ENCODE measurements around the gene SCGB1D4.

The SCGB1D4 gene

DNA sequence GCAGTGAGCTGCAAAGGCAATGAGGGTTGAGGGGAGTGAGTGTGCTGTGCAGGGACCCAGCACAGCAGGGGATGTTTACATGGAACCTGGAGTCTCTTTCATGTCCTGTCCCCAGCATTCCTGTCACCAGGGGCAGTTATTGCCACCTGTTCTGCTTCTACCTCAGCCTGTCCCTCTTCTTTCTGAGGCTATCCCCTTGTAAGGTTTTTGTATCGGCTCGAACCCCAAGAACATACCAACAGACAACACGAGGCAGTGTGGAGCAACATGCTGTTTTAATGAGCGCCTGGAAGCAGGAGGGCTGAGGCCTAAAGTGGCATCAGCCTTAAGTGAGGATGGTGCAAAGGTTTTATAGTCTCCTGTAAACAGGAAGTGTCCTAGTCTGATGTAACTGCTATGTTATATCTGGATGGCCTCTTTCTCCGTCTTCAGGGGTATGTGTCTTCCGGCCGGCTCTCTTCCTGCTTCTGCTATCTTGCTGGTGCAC is 25.0 kb downstream of the SCGB1D4 start:
- DNase-seq (ENCODE audit: low read depth in 2 of 2): no peak

GRCh38 chr11:62273284-62273683 is 25.6 kb downstream of the SCGB1D4 start:
- no peak for DNase-seq (ENCODE audit: low read depth in 2 of 2)

DNA sequence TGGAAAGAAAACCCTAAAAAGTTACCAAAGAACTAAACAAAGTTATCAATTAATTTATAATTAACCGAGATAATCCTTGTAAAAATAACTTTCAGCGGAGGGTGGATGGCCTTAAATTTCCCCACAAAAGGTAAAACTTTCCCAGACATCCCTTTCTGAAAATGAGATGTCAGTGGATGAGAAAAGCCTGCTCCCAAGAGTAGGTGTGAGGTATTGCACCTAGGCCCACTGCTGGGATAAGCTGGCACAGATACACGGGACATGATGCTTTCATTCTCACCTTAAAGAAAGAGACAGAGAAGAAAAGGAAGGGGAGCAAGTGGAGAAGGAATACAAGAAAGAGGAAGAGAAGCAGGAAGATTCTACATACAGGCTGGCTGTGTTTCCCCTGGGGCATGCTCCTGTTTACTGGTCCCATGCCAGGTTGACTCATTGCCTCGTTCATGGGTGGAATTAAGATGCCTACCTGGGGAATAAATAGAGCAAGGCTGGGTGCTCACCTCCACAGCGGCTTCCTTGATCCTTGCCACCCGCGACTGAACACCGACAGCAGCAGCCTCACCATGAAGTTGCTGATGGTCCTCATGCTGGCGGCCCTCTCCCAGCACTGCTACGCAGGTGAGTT is 29.1 kb downstream of the SCGB1D4 start, which contains the start of gene SCGB2A2:
TSS of gene SCGB2A2 (plus strand) at position 505 of the 625 bp plus-strand sequence. CDS start at position 564, 59 bp downstream.
- no peak for DNase-seq (ENCODE audit: low read depth in 2 of 2)

DNA sequence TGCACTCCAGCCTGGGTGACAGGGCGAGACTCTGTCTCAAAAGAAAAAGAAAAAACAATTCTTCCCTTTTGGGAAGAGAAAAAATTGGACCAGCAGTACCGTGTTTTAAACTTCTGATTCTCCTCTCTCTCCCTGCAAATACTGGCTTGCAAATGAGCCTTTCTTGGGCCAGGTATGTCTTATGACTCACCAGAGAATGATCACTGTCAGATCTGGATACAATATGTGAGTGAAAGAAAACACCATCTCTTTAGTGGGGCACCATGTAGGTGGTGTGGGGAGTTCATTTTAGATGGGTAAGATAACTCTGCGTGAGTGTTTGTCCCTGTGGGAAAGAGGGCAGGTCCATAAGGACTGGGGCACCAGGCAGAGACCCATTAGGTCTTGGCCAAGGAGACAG is 31.3 kb downstream of the SCGB1D4 start:
- DNase-seq (ENCODE audit: low read depth in 2 of 2): no peak

- no peak for DNase-seq (ENCODE audit: low read depth in 2 of 2)
Observed at GRCh38 chr11:62267050-62267449, 31.8 kb downstream of the SCGB1D4 start.

DNA sequence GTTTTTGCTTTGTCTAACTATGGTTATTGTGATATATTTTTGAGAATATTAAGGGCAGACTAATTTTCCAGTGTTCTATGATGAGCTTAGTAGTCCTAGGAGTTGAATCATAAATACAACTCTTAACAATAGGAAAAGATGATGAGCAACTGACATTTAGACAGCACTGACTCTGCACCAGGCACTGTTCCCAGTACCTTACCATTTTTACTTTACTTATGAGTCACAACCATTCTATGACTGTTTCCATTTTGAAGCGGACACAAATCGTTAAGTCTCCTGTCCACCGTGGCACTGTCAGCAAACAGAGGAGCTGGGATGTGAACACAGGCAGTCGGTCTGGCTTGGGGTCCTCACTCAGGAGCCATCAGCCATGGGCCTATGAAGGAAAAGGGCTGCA is 32.3 kb downstream of the SCGB1D4 start:
- DNase-seq (ENCODE audit: low read depth in 2 of 2): peak in 1 of 2 donors; percentile 5

GRCh38 chr11:62264004-62264403 is 34.9 kb downstream of the SCGB1D4 start:
- DNase-seq (ENCODE audit: low read depth in 2 of 2): no peak

DNA sequence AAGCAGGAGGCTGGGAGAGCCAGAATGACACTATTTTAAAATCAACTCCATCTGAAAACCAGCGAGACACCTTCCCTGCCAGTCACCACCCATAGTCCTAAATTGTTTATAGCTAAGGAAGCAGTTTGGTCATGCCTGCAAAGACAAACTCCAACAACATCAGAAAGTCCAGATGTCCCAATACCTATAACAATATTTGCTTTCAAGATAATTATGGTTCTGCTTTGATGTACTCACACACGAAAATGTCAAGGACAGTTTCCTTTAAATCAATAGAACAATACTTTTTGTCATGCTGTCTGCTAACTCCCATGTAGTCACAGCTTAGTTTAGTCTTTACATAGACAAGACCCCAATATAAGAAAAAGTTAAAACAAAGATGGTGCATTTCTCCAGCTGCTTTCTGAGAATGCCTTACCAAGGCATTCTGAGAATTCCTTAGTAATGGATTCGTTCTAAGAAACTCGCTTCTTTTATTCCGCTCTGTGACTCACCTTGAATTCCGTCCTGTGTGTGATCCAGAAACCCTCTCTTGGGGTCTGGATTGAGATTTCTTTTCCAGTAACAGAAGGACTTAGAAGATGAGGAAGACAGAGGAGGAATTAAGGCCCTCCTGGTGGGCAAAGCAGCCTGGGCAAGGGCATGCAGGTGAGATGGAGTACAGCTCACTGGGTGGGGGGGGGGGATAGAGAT is 38.5 kb downstream of the SCGB1D4 start:
- no peak for DNase-seq (ENCODE audit: low read depth in 2 of 2)

GRCh38 chr11:62256281-62256680 is 42.6 kb downstream of the SCGB1D4 start:
- no peak for DNase-seq (ENCODE audit: low read depth in 2 of 2)

DNA sequence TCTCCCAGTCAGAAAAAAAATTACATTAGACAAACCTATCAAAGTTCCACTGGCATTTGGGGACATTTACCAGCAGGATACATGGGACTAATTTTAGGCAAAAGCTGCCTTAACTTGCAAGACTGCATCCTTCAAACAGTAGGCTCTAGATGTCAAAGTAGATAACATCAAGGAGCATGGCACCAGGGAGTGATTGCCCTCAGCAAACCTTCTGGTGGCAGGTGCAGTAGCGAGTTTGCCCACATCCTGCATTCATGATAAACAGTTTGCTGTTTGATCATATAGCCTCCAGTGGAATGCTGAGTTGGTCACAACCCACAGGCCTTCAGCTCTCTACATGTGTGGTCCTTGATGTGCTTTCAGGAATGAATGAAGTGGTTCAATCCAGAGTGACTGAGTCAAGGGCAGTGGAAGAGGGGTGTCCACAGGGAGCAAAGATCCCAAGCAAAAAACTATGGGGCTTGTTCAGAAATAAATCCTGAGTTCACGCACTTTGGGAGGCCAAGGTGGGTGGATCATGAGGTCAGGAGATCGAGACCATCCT is 44.8 kb downstream of the SCGB1D4 start:
- DNase-seq (ENCODE audit: low read depth in 2 of 2): no peak

DNA sequence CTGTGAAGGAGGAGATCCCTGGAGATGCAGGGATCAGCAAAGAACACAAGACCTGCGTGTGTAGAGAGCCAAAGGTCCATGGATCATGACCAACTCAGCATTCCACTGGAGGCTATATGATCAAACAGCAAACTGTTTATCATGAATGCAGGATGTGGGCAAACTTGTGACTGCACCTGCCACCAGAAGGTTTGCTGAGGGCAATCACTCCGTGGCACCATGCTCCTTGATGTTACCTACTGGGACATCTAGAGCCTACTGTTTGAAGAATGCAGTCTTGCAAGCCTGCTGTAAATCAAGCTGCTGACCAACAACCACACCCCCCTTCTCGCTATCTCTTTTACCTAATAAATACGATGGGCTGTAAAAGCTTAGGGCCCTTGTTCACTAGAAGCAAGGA is 47.2 kb downstream of the SCGB1D4 start:
- DNase-seq (ENCODE audit: low read depth in 2 of 2): no peak
